ENCODE data around the gene KDM8.

DNA sequence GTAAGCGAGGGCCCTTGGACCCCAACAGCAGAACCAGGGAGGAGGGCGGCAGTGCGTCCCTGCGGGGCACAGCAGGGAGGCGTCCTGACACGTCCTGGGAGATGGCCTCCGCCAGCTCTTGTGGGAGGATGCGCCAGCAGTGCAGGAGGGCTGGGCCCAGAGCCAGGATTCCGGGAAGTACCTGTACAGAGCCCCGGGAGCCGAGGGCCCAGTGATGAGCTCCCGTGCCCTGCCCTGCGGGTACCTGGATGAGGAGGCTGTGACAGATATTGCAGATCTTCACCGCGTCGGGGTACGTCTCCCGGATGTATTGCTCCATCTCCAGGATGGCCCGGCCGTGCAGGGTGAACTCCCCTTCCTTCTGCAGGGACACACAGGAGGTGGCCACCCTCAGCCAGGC, 23.1 kb downstream of the KDM8 start:
- no peak for TF ChIP-seq CTCF (IDR thresholded peaks at IDR 0.05; ENCODE audit: low read depth, low read length, missing input control)
- TF ChIP-seq, protein P1, sequence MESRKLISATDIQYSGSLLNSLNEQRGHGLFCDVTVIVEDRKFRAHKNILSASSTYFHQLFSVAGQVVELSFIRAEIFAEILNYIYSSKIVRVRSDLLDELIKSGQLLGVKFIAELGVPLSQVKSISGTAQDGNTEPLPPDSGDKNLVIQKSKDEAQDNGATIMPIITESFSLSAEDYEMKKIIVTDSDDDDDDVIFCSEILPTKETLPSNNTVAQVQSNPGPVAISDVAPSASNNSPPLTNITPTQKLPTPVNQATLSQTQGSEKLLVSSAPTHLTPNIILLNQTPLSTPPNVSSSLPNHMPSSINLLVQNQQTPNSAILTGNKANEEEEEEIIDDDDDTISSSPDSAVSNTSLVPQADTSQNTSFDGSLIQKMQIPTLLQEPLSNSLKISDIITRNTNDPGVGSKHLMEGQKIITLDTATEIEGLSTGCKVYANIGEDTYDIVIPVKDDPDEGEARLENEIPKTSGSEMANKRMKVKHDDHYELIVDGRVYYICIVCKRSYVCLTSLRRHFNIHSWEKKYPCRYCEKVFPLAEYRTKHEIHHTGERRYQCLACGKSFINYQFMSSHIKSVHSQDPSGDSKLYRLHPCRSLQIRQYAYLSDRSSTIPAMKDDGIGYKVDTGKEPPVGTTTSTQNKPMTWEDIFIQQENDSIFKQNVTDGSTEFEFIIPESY (IDR thresholded peaks at IDR 0.05): no peak
- no peak for TF ChIP-seq REST (IDR thresholded peaks at IDR 0.05)
- no peak for TF ChIP-seq RXRA (IDR thresholded peaks at IDR 0.05)
- TF ChIP-seq RAD21 (IDR thresholded peaks at IDR 0.05): no peak
